Endothelial cell of umbilical vein (primary cell): ENCODE data around the gene GRWD1. TPM values are rescaled to one million over a fixed set of nuclear protein-coding genes. Genes with fewer than 3 reads are reported as not detected.

Source experiments
- BruUV-seq: library from RNA; stranded (reverse); fragments of 400-500 nt; replicated peaks from 2 replicates; lab custom pipeline; 2021; lab: Mats Ljungman, UMichigan
- CTCF ChIA-PET: fragments of 300-600, 350-600 bp; sonication (Branson Sonifier 250); formaldehyde crosslinking; loops from one replicate; lab custom pipeline; 2021; ENCODE audit warnings: antibody characterized with exemption, inconsistent platforms; lab: Charles Lee
- POLR2A ChIA-PET: fragments of 300-600, 350-600 bp; sonication (Branson Sonifier 250); formaldehyde crosslinking; loops from one replicate; lab custom pipeline; 2021; ENCODE audit warnings: antibody characterized with exemption, inconsistent platforms; lab: Charles Lee
- DNase-seq: peaks from one replicate; pipeline ENCODE4 v3.0.0-alpha.2; 2011; ENCODE audit warnings: low read depth, low spot score
- FAIRE-seq: peaks from 2 replicates; lab custom pipeline; 2011; peaks lifted over from hg19 to GRCh38; lab: Jason Lieb, UNC
- H2AFZ ChIP-seq: 2 replicates; pipeline ENCODE4 v1.6.0; 2012; ENCODE audit warnings: low read depth, low read length, control low read depth, inconsistent platforms
- H3K27ac ChIP-seq: 2 replicates; pipeline ENCODE4 v1.5.1; 2011; ENCODE audit warnings: low read depth, mild to moderate bottlenecking, control low read depth, low read length, moderate library complexity; ENCODE audit not compliant: insufficient read depth
- H3K27me3 ChIP-seq, 2 experiments: 2 replicates each; pipeline versions ENCODE4 v1.6.0 to v1.6.1; 2011; ENCODE audit warnings: low read length in 2 of 2, mixed read lengths in 1 of 2; ENCODE audit not compliant: control insufficient read depth in 2 of 2, insufficient read depth in 2 of 2
- H3K36me3 ChIP-seq, 2 experiments: 2 replicates in 1 of 2; 3 replicates in 1 of 2; pipeline ENCODE4 v1.5.1; 2011; ENCODE audit warnings: low read length in 2 of 2, mild to moderate bottlenecking in 1 of 2, moderate library complexity in 1 of 2; ENCODE audit not compliant: control insufficient read depth in 2 of 2, insufficient read depth in 2 of 2; ENCODE audit errors: extremely low read depth in 1 of 2
- H3K4me1 ChIP-seq: 3 replicates; pipeline ENCODE4 v1.5.1; 2011; ENCODE audit warnings: mild to moderate bottlenecking, low read length; ENCODE audit not compliant: control insufficient read depth, insufficient read depth; ENCODE audit errors: extremely low read depth
- H3K4me2 ChIP-seq: 2 replicates; pipeline ENCODE4 v1.6.1; 2011; ENCODE audit warnings: low read length, control low read depth, mixed read lengths; ENCODE audit not compliant: insufficient read depth
- H3K4me3 ChIP-seq, 3 experiments: fragments of 200-600 bp in 1 of 3; sonication (generic), shearing (Covaris generic) in 1 of 3; replicated peaks in 1 of 3; 2 replicates each; pipeline ENCODE4 v1.5.1; 2011 to 2016; ENCODE audit warnings: control low read depth in 3 of 3, low read length in 3 of 3, mild to moderate bottlenecking in 2 of 3, inconsistent platforms in 1 of 3, low read depth in 1 of 3, moderate library complexity in 1 of 3; ENCODE audit not compliant: insufficient read depth in 1 of 3
- H3K79me2 ChIP-seq: 2 replicates; pipeline ENCODE4 v1.6.0; 2012; ENCODE audit warnings: low read length, inconsistent platforms; ENCODE audit not compliant: control insufficient read depth, insufficient read depth
- H3K9ac ChIP-seq: replicated peaks from 2 replicates; pipeline ENCODE3; 2011; ENCODE audit warnings: low read length, control low read depth; ENCODE audit not compliant: insufficient read depth; ENCODE audit errors: extremely low read depth
- H3K9me1 ChIP-seq: replicated peaks from 3 replicates; pipeline ENCODE4 v1.6.0; 2011; ENCODE audit warnings: mild to moderate bottlenecking, low read length; ENCODE audit not compliant: control insufficient read depth, insufficient read depth; ENCODE audit errors: extremely low read depth
- H3K9me3 ChIP-seq: replicated peaks from 2 replicates; pipeline ENCODE4 v1.5.1; 2012; ENCODE audit warnings: low read length, inconsistent platforms; ENCODE audit not compliant: control insufficient read depth, insufficient read depth
- H4K20me1 ChIP-seq: replicated peaks from 2 replicates; pipeline ENCODE3; 2011; ENCODE audit warnings: mild to moderate bottlenecking, low read length; ENCODE audit not compliant: control insufficient read depth, insufficient read depth; ENCODE audit errors: extremely low read depth
- CTCF ChIP-seq, 2 donors: IDR thresholded peaks; 1 replicate in 1 of 2; 2 replicates in 1 of 2; pipeline ENCODE4 v1.5.1; 2011; ENCODE audit warnings: low read length in 2 of 2, mild to moderate bottlenecking in 2 of 2, moderate library complexity in 2 of 2, control low read depth in 1 of 2, inconsistent platforms in 1 of 2, low read depth in 1 of 2; ENCODE audit not compliant: insufficient read depth in 1 of 2; ENCODE audit errors: extremely low read depth in 1 of 2
- EZH2 ChIP-seq: IDR thresholded peaks from 2 replicates; pipeline ENCODE4 v1.6.1; 2012; ENCODE audit warnings: borderline replicate concordance, low read depth, mild to moderate bottlenecking, moderate library complexity, low read length, inconsistent platforms; ENCODE audit not compliant: severe bottlenecking
- FOS ChIP-seq: IDR thresholded peaks from 2 replicates; pipeline ENCODE4 v1.6.1; 2011; ENCODE audit warnings: mild to moderate bottlenecking, low read length, moderate library complexity, borderline replicate concordance; ENCODE audit not compliant: insufficient read depth
- GATA2 ChIP-seq: IDR thresholded peaks from 2 replicates; pipeline ENCODE4 v1.7.0; 2011; ENCODE audit warnings: low read depth, mild to moderate bottlenecking, moderate library complexity, mixed read lengths, low read length; ENCODE audit not compliant: insufficient read length, insufficient read depth
- JUN ChIP-seq: IDR thresholded peaks from 2 replicates; pipeline ENCODE4 v1.6.1; 2011; ENCODE audit warnings: borderline replicate concordance, low read depth; ENCODE audit not compliant: insufficient read length, insufficient read depth
- MAX ChIP-seq: IDR thresholded peaks from 2 replicates; pipeline ENCODE4 v1.6.1; 2011; ENCODE audit not compliant: insufficient read depth, insufficient read length
- MYC ChIP-seq: IDR thresholded peaks from one replicate; pipeline ENCODE4 v1.6.1; 2011; ENCODE audit warnings: mild to moderate bottlenecking, low read depth, low read length
- POLR2A ChIP-seq: IDR thresholded peaks from 2 replicates; pipeline ENCODE4 v1.6.1; 2012; ENCODE audit warnings: low read depth, mild to moderate bottlenecking, control low read depth, low read length
- POLR2AphosphoS5 ChIP-seq: IDR thresholded peaks from 2 replicates; pipeline ENCODE4 v1.6.1; 2012; ENCODE audit warnings: low read depth, mild to moderate bottlenecking, control low read depth, low read length, moderate library complexity; ENCODE audit not compliant: insufficient read depth
- dilution Hi-C: fragments of 300-500 bp; cut with MboI; formaldehyde crosslinking; loops from one replicate; pipeline ENCODE4 v1.15.0; 2019; ENCODE audit warnings: low sequenced_read_pairs; ENCODE audit not compliant: extremely low pct_ligation_motif_present
- intact Hi-C: fragments of 100-400 bp; cut with micrococcal nuclease; formaldehyde crosslinking; loops from one replicate; pipeline ENCODE4 v1.10.0; 2022
- polyA plus RNA-seq, 4 experiments: library from polyadenylated mRNA; depleted of rRNA in 3 of 4; stranded (reverse) in 3 of 4; unstranded in 1 of 4; fragments of >200 nt; gene quantifications; 2 replicates each; pipeline versions ENCODE4 v1.2.1 to v1.2.3, GENCODE V29; 2011 to 2012; ENCODE audit warnings: missing spikeins in 1 of 4
- total RNA-seq: library from RNA; stranded (reverse); gene quantifications from 2 replicates; pipeline ENCODE4 v1.2.3, GENCODE V29; 2021

The GRWD1 gene
- total and polyA plus RNA-seq, 2 donors (not counting 3 experiments of a cell fraction or from before 2014, with no cell fraction given) = 26.3 to 52.7 TPM

GRCh38 chr19:48405850-48406249 is 39.9 kb upstream of the GRWD1 start:
- no peak for FAIRE-seq
- BruUV-seq = no TSS peak

More at GRCh38 chr19:48405850-48406249, 39.9 kb upstream of the GRWD1 start:
- POLR2A ChIA-PET = no interaction called here
- Histone ChIP-seq H3K9ac (no peak overlapping the region), H3K9me1 (no peaks in the 10 kb centered on the region), H3K27me3 (no peaks in the 10 kb centered on the region), H3K4me2 (no peak overlapping the region), H4K20me1 (no peaks in the 10 kb centered on the region), H3K36me3 (no peaks in the 10 kb centered on the region), H2AFZ (no peak overlapping the region), H3K4me3 (no peak overlapping the region), H3K79me2 (no peaks in the 10 kb centered on the region), H3K4me1 (no peaks in the 10 kb centered on the region), H3K9me3 (no peaks in the 10 kb centered on the region), H3K27ac (no peak overlapping the region)
- CTCF ChIA-PET = no interaction called here
- dilution Hi-C loops (no loop called here), intact Hi-C loops (no loop called here)
- DNase-seq = no peak
- TF ChIP-seq CTCF (IDR thresholded peaks at IDR 0.05; ENCODE audit: extremely low read depth in 1 of 2, insufficient read depth in 1 of 2, low read depth in 1 of 2, low read length in 2 of 2) (no peak), MAX (no peak), MYC (no peak), GATA2 (no peak), JUN (no peak), EZH2 (no peak), FOS (no peak), POLR2A (no peak), POLR2AphosphoS5 (no peak)
